Suprapubic skin (tissue), 3 donors: ENCODE results near the gene PIK3R3.

Source experiments
- POLR2A ChIP-seq, 2 donors: fragments of 450-650 bp; IDR thresholded peaks; one replicate each; pipeline ENCODE4 v1.6.1; 2017; ENCODE audit warnings: antibody characterized with exemption in 2 of 2, mild to moderate bottlenecking in 2 of 2, moderate library complexity in 2 of 2
- TF ChIP-seq, protein P1 (sequence below), 2 donors: fragments of 200-600 bp in 1 of 2; fragments of 450-650 bp in 1 of 2; sonication (generic) in 1 of 2; IDR thresholded peaks; one replicate each; pipeline ENCODE4 v1.5.1; 2016 to 2019; ENCODE audit warnings: antibody characterized with exemption in 2 of 2, mild to moderate bottlenecking in 1 of 2, moderate library complexity in 1 of 2

DNA sequence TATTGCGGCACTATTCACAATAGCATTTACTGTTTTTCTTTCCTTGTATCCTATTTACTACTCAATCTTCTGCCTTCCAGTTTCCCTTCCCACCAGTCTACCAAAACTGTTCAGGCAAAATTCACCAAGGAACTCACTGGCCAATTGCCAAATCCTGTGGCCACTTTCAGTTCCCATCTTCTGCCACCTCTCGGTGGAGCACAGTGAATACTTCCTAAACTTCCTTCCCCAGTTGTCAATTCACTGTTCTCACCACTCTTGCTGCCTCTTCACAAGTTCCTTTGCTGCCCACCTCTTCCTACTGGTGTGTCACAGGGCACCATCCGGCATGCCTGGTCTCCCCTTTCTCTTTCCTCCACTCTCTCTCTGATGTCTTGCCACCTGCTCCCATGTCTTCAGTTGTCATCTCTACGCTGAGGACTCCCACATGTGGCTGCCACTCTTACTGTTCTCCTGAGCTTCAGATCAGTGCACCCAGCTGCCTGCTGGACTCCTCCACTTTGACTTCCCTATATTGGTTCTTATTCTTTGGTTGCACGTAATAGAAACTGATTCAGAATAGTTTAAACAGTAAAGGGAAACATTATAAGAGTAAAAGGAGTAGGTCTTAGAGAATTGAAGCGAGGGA, 114.4 kb downstream of the PIK3R3 start:
- TF ChIP-seq POLR2A (IDR thresholded peaks at IDR 0.05), result no peak
- TF ChIP-seq, protein P1, sequence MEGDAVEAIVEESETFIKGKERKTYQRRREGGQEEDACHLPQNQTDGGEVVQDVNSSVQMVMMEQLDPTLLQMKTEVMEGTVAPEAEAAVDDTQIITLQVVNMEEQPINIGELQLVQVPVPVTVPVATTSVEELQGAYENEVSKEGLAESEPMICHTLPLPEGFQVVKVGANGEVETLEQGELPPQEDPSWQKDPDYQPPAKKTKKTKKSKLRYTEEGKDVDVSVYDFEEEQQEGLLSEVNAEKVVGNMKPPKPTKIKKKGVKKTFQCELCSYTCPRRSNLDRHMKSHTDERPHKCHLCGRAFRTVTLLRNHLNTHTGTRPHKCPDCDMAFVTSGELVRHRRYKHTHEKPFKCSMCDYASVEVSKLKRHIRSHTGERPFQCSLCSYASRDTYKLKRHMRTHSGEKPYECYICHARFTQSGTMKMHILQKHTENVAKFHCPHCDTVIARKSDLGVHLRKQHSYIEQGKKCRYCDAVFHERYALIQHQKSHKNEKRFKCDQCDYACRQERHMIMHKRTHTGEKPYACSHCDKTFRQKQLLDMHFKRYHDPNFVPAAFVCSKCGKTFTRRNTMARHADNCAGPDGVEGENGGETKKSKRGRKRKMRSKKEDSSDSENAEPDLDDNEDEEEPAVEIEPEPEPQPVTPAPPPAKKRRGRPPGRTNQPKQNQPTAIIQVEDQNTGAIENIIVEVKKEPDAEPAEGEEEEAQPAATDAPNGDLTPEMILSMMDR (IDR thresholded peaks at IDR 0.05), result no peak
